K562 (cell line): ENCODE results near the gene PIK3R2. TPM values are rescaled to one million over a fixed set of nuclear protein-coding genes. Genes with fewer than 3 reads are reported as not detected.

Experiments
- ATAC-seq: fragments of 200-7000 bp; cut with Tn5 transposase; 3 replicates; pipeline ENCODE4 v1.9.1; 2020; ENCODE audit warnings: moderate library complexity
- BruUV-seq: library from RNA; stranded (reverse); fragments of 400-500 nt; replicated peaks from 2 replicates; lab custom pipeline; 2021; lab: Mats Ljungman, UMichigan
- CTCF ChIA-PET: fragments of 300-600 bp; formaldehyde crosslinking; extraction: SDS; loops from one replicate; lab custom pipeline; 2021; ENCODE audit warnings: low intra/inter-chr PET ratio; lab: Yijun Ruan, JAX
- POLR2A ChIA-PET: fragments of 300-600, 350-650 bp; sonication (Branson Sonifier 250); formaldehyde crosslinking; extraction: SDS; loops from one replicate; lab custom pipeline; 2021; ENCODE audit warnings: antibody characterized with exemption, inconsistent platforms; lab: Yijun Ruan, JAX
- DNase-seq, 4 experiments: peaks; one replicate each; pipeline versions ENCODE4 v3.0.0 to v3.0.0-alpha.2; 2011 to 2018; ENCODE audit warnings: low spot score in 3 of 4, mixed read lengths in 3 of 4; ENCODE audit errors: extremely low read depth in 1 of 4
- FAIRE-seq: peaks from 2 replicates; lab custom pipeline; 2011; peaks lifted over from hg19 to GRCh38; lab: Jason Lieb, UNC
- H2AFZ ChIP-seq: 2 replicates; pipeline ENCODE4 v1.6.0; 2011; ENCODE audit warnings: low read depth, low read length, control low read depth, inconsistent platforms
- H3K27ac ChIP-seq: fragments of 200-600 bp; 3 replicates; pipeline ENCODE4 v1.8.0; 2011; ENCODE audit warnings: low read depth, mild to moderate bottlenecking, control low read depth, inconsistent platforms, low read length, moderate library complexity, mixed read lengths; ENCODE audit errors: extremely low read depth
- H3K27me3 ChIP-seq, 2 experiments: fragments of 300-600 bp in 1 of 2; 2 replicates in 1 of 2; 3 replicates in 1 of 2; pipeline versions ENCODE4 v1.6.0 to v1.8.0; 2011; ENCODE audit warnings: inconsistent platforms in 2 of 2, low read length in 2 of 2, mild to moderate bottlenecking in 1 of 2, mixed read lengths in 1 of 2, moderate library complexity in 1 of 2; ENCODE audit not compliant: control insufficient read depth in 2 of 2, insufficient read depth in 2 of 2
- H3K36me3 ChIP-seq: fragments of 300-600 bp; 3 replicates; pipeline ENCODE4 v1.8.0; 2011; ENCODE audit warnings: mild to moderate bottlenecking, low read length, inconsistent platforms; ENCODE audit not compliant: control insufficient read depth, insufficient read depth
- H3K4me1 ChIP-seq, 2 experiments: fragments of 200-600 bp in 1 of 2; replicated peaks in 1 of 2; 2 replicates in 1 of 2; 3 replicates in 1 of 2; pipeline versions ENCODE4 v1.5.1 to v1.8.0; 2011; ENCODE audit warnings: inconsistent platforms in 2 of 2, low read length in 2 of 2, mild to moderate bottlenecking in 1 of 2, mixed read lengths in 1 of 2, moderate library complexity in 1 of 2; ENCODE audit not compliant: control insufficient read depth in 2 of 2, insufficient read depth in 2 of 2
- H3K4me2 ChIP-seq: 2 replicates; pipeline ENCODE4 v1.6.1; 2011; ENCODE audit warnings: low read length, control low read depth, inconsistent platforms, mixed read lengths; ENCODE audit not compliant: insufficient read depth
- H3K4me3 ChIP-seq: fragments of 200-600 bp; sonication (generic), shearing (Covaris generic); 2 replicates; pipeline ENCODE4 v1.5.1; 2016; ENCODE audit warnings: control low read depth, inconsistent platforms
- H3K79me2 ChIP-seq: fragments of 200-600 bp; 3 replicates; pipeline ENCODE4 v1.8.0; 2011; ENCODE audit warnings: low read length, inconsistent platforms; ENCODE audit not compliant: control insufficient read depth, insufficient read depth
- H3K9ac ChIP-seq, 2 experiments: 2 replicates each; pipeline versions ENCODE4 v1.6.0 to v1.6.1; 2011; ENCODE audit warnings: low read depth in 2 of 2, low read length in 2 of 2, control low read depth in 1 of 2, inconsistent platforms in 1 of 2, mild to moderate bottlenecking in 1 of 2, mixed read lengths in 1 of 2; ENCODE audit not compliant: insufficient read depth in 1 of 2
- H3K9me1 ChIP-seq: one replicate; pipeline ENCODE4 v1.6.0; 2011; ENCODE audit warnings: inconsistent platforms, mild to moderate bottlenecking, low read length, moderate library complexity; ENCODE audit not compliant: control insufficient read depth, insufficient read depth
- H3K9me3 ChIP-seq: replicated peaks from 2 replicates; pipeline ENCODE4 v1.5.1; 2011; ENCODE audit warnings: low read depth, low read length, inconsistent platforms; ENCODE audit not compliant: control insufficient read depth, insufficient read depth
- H4K20me1 ChIP-seq: replicated peaks from 2 replicates; pipeline ENCODE4 v1.6.1; 2011; ENCODE audit warnings: low read length, inconsistent platforms, mixed read lengths; ENCODE audit not compliant: control insufficient read depth, insufficient read depth
- ADNP ChIP-seq: fragments of 200-800 bp; sonication (Bioruptor generic); IDR thresholded peaks from 2 replicates; pipeline ENCODE4 v1.6.1; 2016; ENCODE audit warnings: missing genetic modification characterization, missing compliant biosample characterization
- CBX1 ChIP-seq: sonication (generic); IDR thresholded peaks from 2 replicates; pipeline ENCODE4 v1.6.1; 2016; ENCODE audit warnings: antibody characterized with exemption, low read depth, mild to moderate bottlenecking
- NFE2 ChIP-seq: IDR thresholded peaks from 2 replicates; pipeline ENCODE4 v1.6.1; 2014; ENCODE audit warnings: antibody characterized with exemption, low read depth
- TRIM24 ChIP-seq, 2 experiments: fragments of 450-650 bp; IDR thresholded peaks; 2 replicates each; pipeline ENCODE4 v1.6.1; 2016
- ZNF592 ChIP-seq: fragments of 450-650 bp; IDR thresholded peaks from 2 replicates; pipeline ENCODE4 v1.6.1; 2017; ENCODE audit warnings: antibody characterized with exemption, mild to moderate bottlenecking
- WGBS: fragments of 100-300 bp; shearing (Covaris generic); methylation state at CpG from one replicate; pipeline ENCODE4 v1.1.6; 2016; ENCODE audit warnings: low coverage, mixed read lengths; ENCODE audit not compliant: insufficient coverage; ENCODE audit errors: missing lambda C conversion rate; 5-methylcytosine and 5-hydroxymethylcytosine counted together
- in situ Hi-C: fragments of 300-500 bp; cut with MboI; formaldehyde crosslinking; loops from 4 replicates; pipeline ENCODE4 v1.15.0; 2018; ENCODE audit warnings: inconsistent platforms, mixed read lengths
- intact Hi-C: fragments of 100-400 bp; cut with micrococcal nuclease; formaldehyde crosslinking; loops from 2 replicates; pipeline ENCODE4 v1.14.2; 2022
- polyA plus RNA-seq, 8 experiments: library from polyadenylated mRNA; depleted of rRNA in 4 of 8; stranded (reverse) in 5 of 8; unstranded in 3 of 8; fragments of >200 nt; fragmentation: Nextera tagmentation in 2 of 8; fragmentation: Illumina TruSeq in 1 of 8; extraction: Ambion mirVana in 2 of 8; extraction: Trizol in 1 of 8; gene quantifications; 2 replicates each; pipeline versions ENCODE4 v1.2.1 to v1.2.3, GENCODE V29; 2011 to 2014; ENCODE audit warnings: inconsistent platforms in 1 of 8, missing spikeins in 1 of 8
- total RNA-seq, 7 experiments: library from RNA; depleted of rRNA in 6 of 7; stranded (reverse); fragments of >200 nt in 6 of 7; fragmentation: Illumina TruSeq in 2 of 7; extraction: Trizol in 2 of 7; gene quantifications; 2 replicates each; pipeline versions ENCODE4 v1.2.1 to v1.2.3, GENCODE V29; 2011 to 2021; ENCODE audit warnings: low replicate concordance in 1 of 7

Gene PIK3R2
- total and polyA plus RNA-seq, 9 of the 15 experiments (the other 6 are each of a cell fraction or from before 2014, with no cell fraction given): 0.39 to 37.9 (median 5.3) TPM

- Histone ChIP-seq H2AFZ (peak overlapping the region; percentile 1; the same call in 1 of the 2 replicates), H4K20me1 (no peaks in the 10 kb centered on the region), H3K79me2 (no peaks in the 10 kb centered on the region), H3K9me3 (no peaks in the 10 kb centered on the region), H3K9me1 (no peaks in the 10 kb centered on the region), H3K4me2 (no peak overlapping the region), H3K27ac (no peak overlapping the region), H3K9ac (no peak overlapping the region; a peak in 1 of 4 replicates), H3K4me1 (peaks cover 0 to 17% of the 10 kb centered on the region in 2 experiments; a peak in 2 of 5 replicates), H3K27me3 (no peaks in the 10 kb centered on the region), H3K36me3 (no peaks in the 10 kb centered on the region), H3K4me3 (no peak overlapping the region)
- POLR2A ChIA-PET: interaction anchor here (0.6 to 1.1 kb wide), 7 partner anchors 11 to 203 kb away, joined by 3 to 4 read pairs (median 3); no protein-coding TSS in a partner anchor
- intact Hi-C loops: no loop called here
- BruUV-seq: no TSS peak
- FAIRE-seq (peak; percentile 42), DNase-seq (no peak), ATAC-seq (no peak; the same call in 2 of the 3 replicates)
- TF ChIP-seq ZNF592: no peak
- no peak for TF ChIP-seq ADNP (tag)
- TF ChIP-seq TRIM24 (IDR thresholded peaks at IDR 0.05): no peak
- TF ChIP-seq NFE2: peak; percentile 17; the same call in 1 of the 2 replicates
- no peak for TF ChIP-seq CBX1
- WGBS: 45% methylated on average over 6 of the region's 6 CpGs
- in situ Hi-C loops: no loop called here
- CTCF ChIA-PET: no interaction called here
These were observed 32.6 kb downstream of the PIK3R2 start for GRCh38 chr19:18185538-18185937.
